HTERT RPE-1 (cell line): ENCODE results near the gene PRPH.
"Not testable (repeated sequence)": the region's sequence is repeated elsewhere in the genome, so short reads cannot be mapped to it uniquely, and the experiment has no call there.

Experiments
- in situ Hi-C: fragments of 300-500 bp; cut with MboI; formaldehyde crosslinking; loops from 4 replicates; pipeline ENCODE4 v1.14.3; 2020; ENCODE audit warnings: low sequenced_read_pairs

The PRPH gene

GRCh38 chr12:49332441-49332861, 37.5 kb downstream of the PRPH start:
- in situ Hi-C loops, result no loop called here

- in situ Hi-C loops, result no loop called here
Measured at GRCh38 chr12:49332891-49333371, 38.0 kb downstream of the PRPH start.

- in situ Hi-C loops, result not testable (repeated sequence)
Measured at GRCh38 chr12:49333778-49334177, 38.8 kb downstream of the PRPH start.

- in situ Hi-C loops, result no loop called here
Measured at GRCh38 chr12:49334226-49334625, 39.3 kb downstream of the PRPH start.

- in situ Hi-C loops, result no loop called here
Measured at GRCh38 chr12:49334681-49335080, 39.7 kb downstream of the PRPH start.

- in situ Hi-C loops, result no loop called here
Measured at GRCh38 chr12:49335118-49335954, 40.4 kb downstream of the PRPH start.

- in situ Hi-C loops, result no loop called here
Measured at GRCh38 chr12:49335955-49336644, 41.2 kb downstream of the PRPH start.

GRCh38 chr12:49336645-49337584, 42.0 kb downstream of the PRPH start, which contains the start of gene C1QL4:
Gene C1QL4 (minus strand): TSS chr12:49337188. CDS start chr12:49336477, 711 bp downstream.
- in situ Hi-C loops, result no loop called here

GRCh38 chr12:49338830-49339463, 44.0 kb downstream of the PRPH start:
- in situ Hi-C loops, result no loop called here

GRCh38 chr12:49339464-49339861, 44.5 kb downstream of the PRPH start:
- in situ Hi-C loops, result no loop called here

- in situ Hi-C loops, result no loop called here
Measured at GRCh38 chr12:49340095-49340870, 45.3 kb downstream of the PRPH start.

- in situ Hi-C loops, result no loop called here
Measured at GRCh38 chr12:49340971-49341776, 46.2 kb downstream of the PRPH start.

GRCh38 chr12:49341777-49342065, 46.8 kb downstream of the PRPH start:
- in situ Hi-C loops, result no loop called here

- in situ Hi-C loops, result no loop called here
Measured at GRCh38 chr12:49342066-49342913, 47.3 kb downstream of the PRPH start.

- in situ Hi-C loops, result no loop called here
Measured at GRCh38 chr12:49342914-49343731, 48.2 kb downstream of the PRPH start.

GRCh38 chr12:49344486-49345050, 49.6 kb downstream of the PRPH start:
- in situ Hi-C loops, result no loop called here
